HFFc6 (cell line): ENCODE results near the gene NGRN. TPM values are rescaled to one million over a fixed set of nuclear protein-coding genes. Genes with fewer than 3 reads are reported as not detected.
"Not testable (repeated sequence)": the region's sequence is repeated elsewhere in the genome, so short reads cannot be mapped to it uniquely, and the experiment has no call there.

Source experiments
- DNase-seq: peaks from one replicate; pipeline ENCODE4 v3.0.0-alpha.2; 2018
- H3K27ac Mint-ChIP-seq: 2 replicates; pipeline ENCODE4 v1.8.0; 2020; ENCODE audit warnings: mild to moderate bottlenecking, mixed read lengths
- H3K27me3 Mint-ChIP-seq: 2 replicates; pipeline ENCODE4 v1.8.0; 2021; ENCODE audit warnings: mild to moderate bottlenecking, moderate library complexity, mixed read lengths; ENCODE audit not compliant: insufficient read depth
- H3K36me3 Mint-ChIP-seq: 2 replicates; pipeline ENCODE4 v1.8.0; 2021; ENCODE audit warnings: low read depth, mixed read lengths
- H3K4me1 Mint-ChIP-seq: 2 replicates; pipeline ENCODE4 v1.8.0; 2020; ENCODE audit warnings: low read depth, mixed read lengths
- H3K4me3 Mint-ChIP-seq: 2 replicates; pipeline ENCODE4 v1.8.0; 2020; ENCODE audit warnings: mild to moderate bottlenecking, moderate library complexity, mixed read lengths
- H3K9me3 Mint-ChIP-seq: 2 replicates; pipeline ENCODE4 v1.8.0; 2020; ENCODE audit warnings: mild to moderate bottlenecking, mixed read lengths
- total RNA-seq, 6 experiments: library from RNA; stranded (reverse); fragmentation: NEBNext Ultra II Directional; extraction: Animal tissue kit (Norgen Biotek cat#: 25700); gene quantifications; 2 replicates in 1 of 6; 3 replicates in 5 of 6; pipeline ENCODE4 v1.2.3, GENCODE V29; 2021
- TF ChIP-seq, protein P1 (sequence below): fragments of 200-600 bp; sonication (generic); IDR thresholded peaks from 2 replicates; pipeline ENCODE4 v1.5.0; 2021; ENCODE audit warnings: antibody characterized with exemption, mild to moderate bottlenecking

Gene NGRN
- total RNA-seq, 6 experiments from 2014 or later: 81.3 to 105 (median 83.2) TPM

DNA sequence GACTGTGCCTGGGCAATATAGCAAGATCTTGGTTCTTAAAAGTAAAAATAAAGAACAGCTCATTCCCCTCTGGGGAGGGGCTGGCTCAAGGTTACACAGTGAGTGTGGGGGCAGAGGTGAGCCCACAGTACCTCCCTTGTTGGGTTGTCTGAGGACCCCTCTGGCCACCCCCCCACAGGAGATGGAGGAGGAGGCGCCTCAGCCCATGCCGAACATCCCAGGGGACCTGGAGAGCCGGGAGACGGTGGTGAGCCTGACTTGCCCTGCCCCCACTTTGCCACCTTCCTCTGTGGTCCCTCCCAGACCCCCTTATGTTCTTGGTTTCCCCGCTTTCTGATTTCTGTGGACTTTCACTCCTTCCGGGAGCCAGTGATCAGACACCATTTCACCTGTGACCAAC lies 28.7 kb downstream of the NGRN start:
- TF ChIP-seq, protein P1, sequence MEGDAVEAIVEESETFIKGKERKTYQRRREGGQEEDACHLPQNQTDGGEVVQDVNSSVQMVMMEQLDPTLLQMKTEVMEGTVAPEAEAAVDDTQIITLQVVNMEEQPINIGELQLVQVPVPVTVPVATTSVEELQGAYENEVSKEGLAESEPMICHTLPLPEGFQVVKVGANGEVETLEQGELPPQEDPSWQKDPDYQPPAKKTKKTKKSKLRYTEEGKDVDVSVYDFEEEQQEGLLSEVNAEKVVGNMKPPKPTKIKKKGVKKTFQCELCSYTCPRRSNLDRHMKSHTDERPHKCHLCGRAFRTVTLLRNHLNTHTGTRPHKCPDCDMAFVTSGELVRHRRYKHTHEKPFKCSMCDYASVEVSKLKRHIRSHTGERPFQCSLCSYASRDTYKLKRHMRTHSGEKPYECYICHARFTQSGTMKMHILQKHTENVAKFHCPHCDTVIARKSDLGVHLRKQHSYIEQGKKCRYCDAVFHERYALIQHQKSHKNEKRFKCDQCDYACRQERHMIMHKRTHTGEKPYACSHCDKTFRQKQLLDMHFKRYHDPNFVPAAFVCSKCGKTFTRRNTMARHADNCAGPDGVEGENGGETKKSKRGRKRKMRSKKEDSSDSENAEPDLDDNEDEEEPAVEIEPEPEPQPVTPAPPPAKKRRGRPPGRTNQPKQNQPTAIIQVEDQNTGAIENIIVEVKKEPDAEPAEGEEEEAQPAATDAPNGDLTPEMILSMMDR: no peak
- no peaks in the 10 kb centered on the region for H3K9me3 Mint-ChIP-seq
- H3K27ac Mint-ChIP-seq: no peak overlapping the region
- peaks cover 7% of the 10 kb centered on the region; the same call in 1 of the 2 replicates for H3K27me3 Mint-ChIP-seq
- H3K36me3 Mint-ChIP-seq: no peaks in the 10 kb centered on the region
- H3K4me1 Mint-ChIP-seq: no peaks in the 10 kb centered on the region
- DNase-seq: no peak
- H3K4me3 Mint-ChIP-seq: no peak overlapping the region

DNA sequence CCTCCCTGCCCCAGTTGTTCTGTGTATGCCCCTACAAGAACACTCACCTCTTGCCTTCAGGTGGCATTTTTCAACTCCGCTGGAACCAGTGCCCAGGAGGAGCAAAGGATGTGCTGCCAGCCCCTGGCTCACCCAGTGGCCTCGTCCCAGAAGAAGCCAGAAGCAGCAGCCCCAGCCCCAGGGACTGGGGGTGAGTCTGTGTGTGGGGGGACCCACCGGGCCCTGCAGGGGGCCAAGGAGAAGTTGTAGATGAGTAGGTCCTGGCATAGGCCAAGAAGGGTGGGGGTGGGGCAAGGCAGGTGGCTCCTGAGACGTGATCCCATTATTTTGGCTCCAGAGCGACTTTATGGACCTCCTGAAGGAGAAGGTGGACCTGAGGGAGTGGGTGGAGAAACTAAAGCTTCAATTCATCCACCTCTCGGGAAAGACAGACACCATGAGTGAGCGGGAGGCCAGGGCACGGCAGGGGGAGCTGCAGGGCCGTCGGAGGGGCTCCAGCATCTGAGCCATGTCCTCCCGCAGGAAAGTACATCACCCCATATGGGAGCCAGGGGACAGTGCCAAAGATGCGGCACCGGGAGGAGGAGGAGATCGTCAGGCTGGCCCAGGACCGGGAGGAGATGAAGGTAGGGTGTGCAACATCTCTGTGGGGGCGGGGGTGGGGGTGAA lies 29.3 kb downstream of the NGRN start:
- Mint-ChIP-seq H3K4me1 (no peaks in the 10 kb centered on the region), H3K27ac (no peak overlapping the region), H3K36me3 (no peaks in the 10 kb centered on the region), H3K4me3 (no peak overlapping the region), H3K27me3 (peaks cover 7% of the 10 kb centered on the region; the same call in 1 of the 2 replicates), H3K9me3 (no peaks in the 10 kb centered on the region)
- TF ChIP-seq, protein P1: no peak
- DNase-seq: no peak

DNA sequence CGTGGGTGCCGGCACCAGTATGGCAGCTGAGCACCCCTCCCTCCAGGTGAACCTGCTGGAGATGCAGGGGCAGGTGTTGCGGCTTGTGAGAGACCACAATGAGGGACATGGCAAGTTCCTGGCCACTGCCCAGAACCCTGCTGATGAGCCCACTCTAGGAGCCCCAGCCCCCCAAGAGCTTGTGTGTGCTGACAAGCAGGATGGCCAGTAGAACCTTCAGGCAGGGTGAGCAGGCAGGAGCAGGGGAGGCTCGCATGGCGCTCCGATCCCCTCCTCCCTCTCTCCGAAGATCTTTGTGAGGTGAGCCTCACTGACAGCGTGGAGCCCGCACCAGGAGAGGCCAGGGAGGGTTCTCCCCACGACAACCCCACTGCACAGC lies 29.8 kb downstream of the NGRN start:
- Mint-ChIP-seq H3K36me3 (no peaks in the 10 kb centered on the region), H3K27me3 (peaks cover 7% of the 10 kb centered on the region; the same call in 1 of the 2 replicates), H3K4me3 (no peak overlapping the region), H3K27ac (no peak overlapping the region), H3K9me3 (no peaks in the 10 kb centered on the region), H3K4me1 (no peaks in the 10 kb centered on the region)
- TF ChIP-seq, protein P1: no peak
- DNase-seq: no peak

DNA sequence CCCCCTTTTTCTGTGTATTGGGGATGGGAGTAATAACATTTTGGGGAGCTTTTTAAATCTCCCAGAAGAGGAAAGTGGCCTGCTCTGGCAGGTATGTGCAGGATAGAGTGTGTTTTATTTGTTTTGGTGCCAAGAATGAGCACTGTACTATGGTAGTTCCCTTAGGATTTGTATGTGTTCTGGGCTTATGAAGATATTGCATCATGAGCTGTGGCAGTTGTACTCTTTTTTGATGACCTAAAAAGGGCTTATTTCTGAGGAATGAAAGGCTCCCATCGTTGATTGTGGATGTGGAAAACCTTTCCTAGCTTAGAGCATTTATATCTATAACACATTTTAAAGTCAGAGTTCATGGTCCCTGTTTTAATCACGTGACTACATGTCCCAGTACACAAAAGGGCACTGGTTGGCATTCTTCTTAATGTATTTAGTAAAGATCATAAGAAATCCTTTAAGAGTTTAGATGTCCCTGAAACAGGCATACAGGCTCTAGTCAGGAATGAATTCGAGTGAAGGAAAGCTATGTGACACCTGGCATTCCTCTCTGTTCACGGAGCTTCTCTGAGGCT lies 30.9 kb downstream of the NGRN start:
- DNase-seq, H3K9me3 Mint-ChIP-seq, H3K4me1 Mint-ChIP-seq, H3K36me3 Mint-ChIP-seq, H3K27ac Mint-ChIP-seq, H3K4me3 Mint-ChIP-seq, H3K27me3 Mint-ChIP-seq: not testable (repeated sequence)

DNA sequence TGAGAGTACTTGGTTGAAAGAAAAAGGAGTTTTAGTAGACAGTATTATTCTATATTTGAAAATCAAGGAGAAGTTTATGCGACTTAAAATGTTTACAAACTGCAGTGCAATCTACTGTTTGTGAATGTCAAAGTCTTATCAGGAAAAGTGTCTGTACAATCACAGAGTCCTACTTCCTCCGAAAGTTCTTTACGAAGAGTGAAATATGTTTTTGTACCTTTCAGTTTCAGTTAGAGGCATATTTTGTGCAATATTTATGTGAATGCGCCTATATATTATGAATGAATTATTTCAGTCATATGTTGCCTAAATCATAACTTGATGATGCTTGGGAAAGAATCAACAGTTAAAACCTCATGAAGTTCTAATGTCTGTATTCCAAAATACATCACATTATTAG lies 31.5 kb downstream of the NGRN start:
- TF ChIP-seq, protein P1: no peak
- Mint-ChIP-seq H3K27ac (no peak overlapping the region), H3K4me1 (peaks cover 12% of the 10 kb centered on the region; the same call in 1 of the 2 replicates)

DNA sequence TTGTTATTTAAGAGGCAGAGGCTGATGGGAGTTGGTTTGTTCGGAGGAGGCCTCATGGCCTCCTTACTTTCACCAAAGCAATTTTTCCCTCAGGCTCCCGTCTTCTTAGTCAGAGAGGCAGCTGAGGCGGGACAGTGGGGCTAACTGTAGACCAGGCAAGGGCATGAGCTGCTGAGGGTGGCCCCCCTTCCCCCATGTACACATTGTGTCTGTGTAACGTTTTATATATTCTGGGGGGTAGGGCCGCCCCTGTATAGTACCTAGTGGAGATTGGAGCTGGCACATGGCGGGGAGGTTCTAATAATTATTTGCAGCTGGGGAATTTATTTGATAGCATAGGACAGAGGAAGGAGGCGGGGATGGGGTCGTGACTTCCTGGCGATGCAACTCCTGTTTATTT lies 35.1 kb downstream of the NGRN start:
- Mint-ChIP-seq H3K36me3 (no peaks in the 10 kb centered on the region), H3K4me1 (peaks cover 14% of the 10 kb centered on the region; the same call in 1 of the 2 replicates), H3K27ac (no peak overlapping the region)

More for the DNA sequence above, 31.5 kb downstream of the NGRN start:
- Mint-ChIP-seq H3K9me3 (no peaks in the 10 kb centered on the region), H3K27me3 (peaks cover 7% of the 10 kb centered on the region), H3K36me3 (no peaks in the 10 kb centered on the region), H3K4me3 (no peak overlapping the region)
- no peak for DNase-seq

More for the DNA sequence above, 35.1 kb downstream of the NGRN start:
- H3K27me3 Mint-ChIP-seq: peaks cover under 1% of the 10 kb centered on the region
- DNase-seq: no peak
- TF ChIP-seq, protein P1: no peak
- H3K9me3 Mint-ChIP-seq: no peaks in the 10 kb centered on the region
- no peak overlapping the region for H3K4me3 Mint-ChIP-seq
